T-helper 1 cell (primary cell): Measurements from ENCODE around the gene TGFBRAP1.
A peak's percentile ranks its signal among the peaks of the same experiment; 100 is the strongest.

ENCODE experiments used
- DNase-seq, 5 donors: peaks; one replicate each; pipeline ENCODE4 v3.0.0-alpha.2; 2012 to 2020
- total RNA-seq, 4 donors: gene quantifications; one replicate each; lab custom pipeline; 2026; lab: John Stamatoyannopoulos, UW

The TGFBRAP1 gene, protein sequence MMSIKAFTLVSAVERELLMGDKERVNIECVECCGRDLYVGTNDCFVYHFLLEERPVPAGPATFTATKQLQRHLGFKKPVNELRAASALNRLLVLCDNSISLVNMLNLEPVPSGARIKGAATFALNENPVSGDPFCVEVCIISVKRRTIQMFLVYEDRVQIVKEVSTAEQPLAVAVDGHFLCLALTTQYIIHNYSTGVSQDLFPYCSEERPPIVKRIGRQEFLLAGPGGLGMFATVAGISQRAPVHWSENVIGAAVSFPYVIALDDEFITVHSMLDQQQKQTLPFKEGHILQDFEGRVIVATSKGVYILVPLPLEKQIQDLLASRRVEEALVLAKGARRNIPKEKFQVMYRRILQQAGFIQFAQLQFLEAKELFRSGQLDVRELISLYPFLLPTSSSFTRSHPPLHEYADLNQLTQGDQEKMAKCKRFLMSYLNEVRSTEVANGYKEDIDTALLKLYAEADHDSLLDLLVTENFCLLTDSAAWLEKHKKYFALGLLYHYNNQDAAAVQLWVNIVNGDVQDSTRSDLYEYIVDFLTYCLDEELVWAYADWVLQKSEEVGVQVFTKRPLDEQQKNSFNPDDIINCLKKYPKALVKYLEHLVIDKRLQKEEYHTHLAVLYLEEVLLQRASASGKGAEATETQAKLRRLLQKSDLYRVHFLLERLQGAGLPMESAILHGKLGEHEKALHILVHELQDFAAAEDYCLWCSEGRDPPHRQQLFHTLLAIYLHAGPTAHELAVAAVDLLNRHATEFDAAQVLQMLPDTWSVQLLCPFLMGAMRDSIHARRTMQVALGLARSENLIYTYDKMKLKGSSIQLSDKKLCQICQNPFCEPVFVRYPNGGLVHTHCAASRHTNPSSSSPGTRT
- total RNA-seq = 47.1 to 61.6 (median 51.9) reads per million in 4 donors

DNA sequence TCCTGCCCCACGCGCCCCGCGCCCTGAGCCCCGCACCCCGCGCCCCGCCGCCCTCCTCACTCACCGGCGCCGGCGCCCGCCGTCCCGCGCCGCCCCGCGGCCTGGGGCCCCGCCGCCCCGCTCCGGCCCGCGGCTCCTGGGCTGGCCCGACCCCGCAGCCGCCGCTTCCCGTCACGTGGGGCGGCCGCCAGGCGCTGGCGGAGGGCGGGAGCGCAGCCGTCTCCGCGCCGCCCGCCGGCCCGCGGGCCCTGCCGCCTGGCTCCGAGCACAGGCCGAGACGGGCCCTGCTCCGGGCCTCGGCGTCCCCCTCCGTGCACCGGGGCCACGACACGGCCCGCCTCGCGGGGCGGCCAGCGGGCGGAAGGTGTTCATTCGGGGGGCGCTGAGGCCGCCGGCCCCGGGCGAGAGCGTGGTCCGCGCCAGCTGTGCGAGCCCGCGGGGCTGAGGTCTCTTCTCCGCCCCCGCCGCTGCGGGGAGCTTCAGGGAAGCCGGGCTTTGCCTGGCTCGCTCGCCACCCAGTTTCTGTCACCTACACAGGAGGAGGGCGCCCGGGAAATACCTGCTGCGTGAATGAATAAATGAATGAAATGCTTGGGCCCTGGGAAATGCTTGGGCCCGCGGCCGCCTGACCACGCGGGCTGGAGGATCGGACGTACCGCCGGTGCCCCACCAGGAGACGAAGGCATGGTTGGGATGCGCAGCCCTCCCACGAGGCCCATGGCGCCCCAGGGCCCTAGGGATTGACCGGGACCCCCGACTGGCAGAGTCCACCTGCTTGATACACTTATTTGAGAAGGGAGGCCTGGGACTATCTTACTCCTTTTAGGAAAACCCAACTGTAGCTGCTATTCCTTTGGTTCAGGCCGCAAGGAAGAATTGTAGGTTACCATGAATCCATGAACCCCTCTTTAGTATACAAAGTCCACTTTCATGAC, at the start of gene TGFBRAP1:
Gene TGFBRAP1, minus strand, starts transcription at position 175 of the 935 bp plus-strand sequence. CDS start 21,434 bp downstream, outside the sequence.
- peak; percentile 38 to 67 (median 42) for DNase-seq

DNA sequence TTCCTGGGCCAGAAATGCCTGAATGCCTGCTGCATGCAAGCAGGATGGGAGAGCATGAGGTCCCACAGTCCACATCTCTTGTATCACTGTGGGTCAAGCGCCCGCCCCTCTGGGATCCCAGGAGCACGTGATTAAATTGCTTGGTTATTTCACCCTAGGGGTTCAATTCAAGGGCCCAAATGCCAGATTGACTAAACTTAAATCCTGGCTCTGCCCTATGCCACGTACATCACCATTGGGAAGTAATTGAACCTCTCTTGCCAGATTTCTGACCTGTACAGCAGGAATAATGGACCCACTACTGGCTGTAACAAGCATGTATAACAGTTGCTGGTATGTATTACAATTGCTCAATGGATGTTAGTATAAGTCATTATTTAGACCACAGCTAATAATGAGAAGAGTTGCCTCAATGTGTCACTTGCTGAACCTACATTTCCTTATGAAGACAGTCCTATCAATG, 49.4 kb upstream of the TGFBRAP1 start:
- DNase-seq = no peak

DNA sequence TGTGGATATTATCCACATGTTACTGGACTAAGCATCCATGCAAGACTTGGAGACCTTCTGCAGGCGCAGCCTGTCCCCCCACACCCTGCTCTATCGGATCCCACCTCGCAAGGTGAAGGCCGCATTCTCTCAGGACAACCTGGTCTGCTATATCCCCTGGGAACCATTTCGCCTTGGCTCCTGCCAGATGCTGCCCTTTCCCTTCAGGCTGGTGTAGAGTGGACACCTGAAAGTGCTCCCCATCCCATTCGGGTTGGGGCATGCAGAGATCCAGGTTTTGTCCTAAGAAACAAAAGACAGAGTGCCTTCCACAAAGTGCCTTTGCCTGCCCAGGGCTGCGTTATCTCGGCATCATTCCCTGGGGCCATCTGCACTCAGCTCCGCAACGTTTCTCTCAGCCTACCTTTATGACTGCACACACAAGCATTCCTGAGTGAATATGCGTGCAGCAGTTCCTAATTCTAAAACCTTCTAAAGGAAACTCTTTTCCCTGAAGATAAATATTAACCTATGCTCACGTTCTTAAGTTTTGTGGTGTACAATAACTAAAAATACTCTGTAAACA, 48.8 kb upstream of the TGFBRAP1 start:
- no peak for DNase-seq

DNA sequence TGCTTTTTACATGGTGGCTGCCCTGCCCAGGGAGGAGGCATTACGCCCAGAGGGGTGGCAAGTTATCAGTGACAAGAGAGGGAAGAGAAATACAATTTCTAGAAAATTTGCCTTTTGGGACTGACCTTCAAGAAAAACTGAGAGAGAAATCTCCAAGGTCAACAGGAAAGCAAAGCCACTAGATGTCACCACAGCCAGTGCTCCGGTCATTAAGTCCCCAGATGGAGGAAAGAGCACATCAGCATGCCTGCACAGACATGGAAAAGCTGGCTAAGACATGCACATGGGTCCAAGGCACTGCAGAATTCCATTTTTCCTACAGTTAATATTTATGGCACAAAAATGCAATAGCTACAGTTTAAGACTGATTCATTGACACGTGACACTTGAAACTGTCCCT, 48.3 kb upstream of the TGFBRAP1 start:
- no peak for DNase-seq

DNA sequence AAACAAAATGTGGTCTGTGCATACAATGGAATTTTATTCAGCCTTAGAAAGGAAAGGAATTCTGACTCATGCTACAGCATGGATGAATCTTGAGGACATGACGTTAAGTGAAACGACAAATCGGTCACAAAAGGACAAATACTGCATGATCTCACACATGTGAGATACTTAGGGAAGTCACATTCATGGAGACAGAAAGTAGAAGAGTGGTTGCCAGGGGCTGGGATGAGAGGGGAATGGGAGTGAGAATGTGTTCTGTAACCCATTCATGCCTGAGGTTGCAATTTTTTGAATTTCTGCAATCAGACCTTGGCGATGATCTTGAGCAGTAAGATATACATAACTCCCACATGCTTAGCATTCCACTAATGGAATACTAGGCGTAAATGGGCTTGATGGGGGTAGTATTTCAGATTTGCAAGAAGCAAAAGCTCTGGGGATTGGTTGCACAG, 47.3 kb upstream of the TGFBRAP1 start:
- DNase-seq = no peak

DNA sequence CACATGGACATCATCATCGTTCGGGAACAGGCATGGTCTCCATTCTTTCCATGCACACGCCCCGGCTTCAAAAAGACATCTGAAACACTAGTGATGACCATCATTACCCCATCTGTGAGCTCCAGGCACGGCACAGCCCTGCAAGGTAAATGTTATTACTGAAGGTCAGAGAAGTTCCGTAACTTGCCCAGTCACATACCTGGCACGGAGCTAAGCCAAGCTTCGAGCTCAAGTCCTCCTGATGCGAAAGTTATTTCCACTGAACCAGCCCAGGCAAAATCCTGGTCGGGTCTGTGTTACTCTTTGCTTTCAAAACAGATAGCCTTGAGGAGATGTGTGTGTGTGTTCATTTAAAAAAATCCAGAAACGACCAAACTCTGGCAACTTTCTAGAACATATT, 46.5 kb upstream of the TGFBRAP1 start:
- DNase-seq = no peak

DNA sequence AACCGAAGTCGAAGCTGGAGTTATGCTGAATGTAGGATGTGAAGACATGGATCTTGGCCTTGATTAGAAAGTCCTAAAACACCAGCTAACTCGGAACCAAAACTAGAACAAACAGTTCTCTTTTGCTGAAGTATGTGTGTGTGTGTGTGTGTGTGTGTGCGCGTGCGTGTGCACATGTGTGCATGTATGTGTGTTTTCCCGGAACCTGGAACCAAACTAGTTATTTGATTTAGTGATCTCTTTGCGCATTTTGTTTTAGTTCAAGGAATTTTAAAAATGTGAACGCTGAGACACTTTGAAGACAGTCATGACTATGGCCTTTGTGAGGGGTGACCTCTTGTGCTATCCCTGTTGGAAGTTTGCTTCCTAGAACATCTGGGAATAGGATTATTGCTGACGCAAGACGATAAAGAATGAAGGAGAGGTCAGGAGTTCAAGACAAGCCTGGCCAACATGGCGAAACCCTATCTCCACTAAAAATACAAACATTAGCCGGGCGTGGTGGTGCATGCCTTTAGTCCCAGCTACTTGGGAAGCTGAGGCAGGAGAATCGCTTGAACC, 45.5 kb upstream of the TGFBRAP1 start:
- DNase-seq = no peak

DNA sequence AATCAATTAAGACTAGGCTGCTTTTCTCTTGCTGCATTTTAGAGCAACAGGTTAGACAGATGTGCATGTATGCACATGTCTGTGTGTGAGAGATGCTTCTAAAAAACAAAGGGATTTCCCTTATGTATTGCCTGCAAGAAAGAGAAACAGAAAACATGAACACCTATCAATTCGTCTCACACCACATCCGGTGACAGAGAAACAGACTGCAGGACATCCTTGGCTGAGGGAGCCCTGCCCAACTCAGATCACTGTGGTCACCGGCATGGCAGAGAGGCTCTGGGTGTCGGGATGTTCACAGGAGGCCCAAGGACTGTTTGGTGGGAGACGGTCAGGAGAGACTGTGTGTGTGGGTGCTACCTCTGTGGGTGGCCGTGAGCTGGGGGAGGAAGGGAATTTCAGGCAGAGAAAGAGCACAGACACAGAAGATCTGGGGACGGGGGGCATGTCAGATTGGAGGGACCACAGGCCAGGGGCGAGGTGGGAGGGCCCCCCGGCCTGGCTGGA, 44.4 kb upstream of the TGFBRAP1 start:
- peak in 2 of 5 donors; percentile 4 to 76 for DNase-seq

DNA sequence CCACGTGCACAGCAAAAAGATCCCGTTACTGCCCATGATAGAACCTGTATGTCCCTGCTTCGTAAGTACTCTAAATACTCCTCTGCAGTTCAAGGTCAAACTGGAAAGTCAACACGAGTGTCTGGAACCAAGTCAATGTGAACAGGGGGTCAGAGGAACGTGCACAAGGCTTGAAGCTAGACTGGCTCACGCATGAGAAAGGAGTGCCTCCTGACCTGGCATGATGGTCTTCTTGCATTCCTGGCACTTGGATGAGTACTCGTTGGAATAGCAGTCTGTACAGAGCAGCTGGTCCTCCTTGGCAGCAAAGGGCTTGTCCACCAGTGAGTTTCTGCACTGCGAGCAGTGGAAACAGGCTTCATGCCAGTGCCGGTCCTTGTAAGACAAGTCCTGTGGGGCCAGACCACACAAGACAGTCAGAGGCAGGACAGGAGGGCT, 43.8 kb upstream of the TGFBRAP1 start:
- no peak for DNase-seq

DNA sequence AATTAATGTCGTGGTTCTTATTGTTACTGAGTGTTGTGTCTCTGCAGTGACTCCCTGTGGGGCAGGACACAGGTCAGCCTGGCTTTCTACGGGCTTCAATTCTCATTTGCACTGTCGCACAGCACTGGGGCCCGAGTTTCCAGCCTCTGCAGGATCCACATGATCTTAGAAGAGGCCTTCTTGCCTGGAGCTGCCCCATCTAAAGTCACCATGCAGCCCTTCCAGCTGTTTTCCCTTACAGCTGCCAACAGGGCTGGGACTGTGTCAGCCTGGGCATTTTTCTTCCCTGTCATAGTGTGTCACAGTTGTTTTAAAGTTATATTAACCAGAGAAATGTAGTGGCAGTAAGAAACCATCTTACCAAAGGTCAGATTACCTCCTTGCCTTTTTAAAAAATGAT, 42.3 kb upstream of the TGFBRAP1 start:
- DNase-seq = no peak

DNA sequence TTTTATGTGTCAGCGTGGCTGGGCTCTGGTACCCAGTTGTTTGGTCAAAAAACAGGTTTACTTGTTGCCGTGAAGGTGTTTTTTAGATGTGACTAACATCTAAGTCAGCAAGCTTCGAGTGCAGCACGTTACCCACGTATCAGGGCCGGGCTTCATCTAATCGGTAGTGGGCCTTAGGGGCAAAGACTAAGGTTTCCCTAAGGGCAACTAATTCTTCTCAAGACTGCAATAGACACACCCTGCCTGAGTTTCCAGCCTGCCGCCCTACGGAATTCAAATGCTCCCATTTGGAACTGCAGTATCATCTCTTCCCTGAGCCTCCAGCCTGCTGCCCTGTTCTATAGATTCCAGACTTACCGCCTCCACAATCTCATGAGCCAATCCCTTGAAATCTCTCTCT, 41.6 kb upstream of the TGFBRAP1 start:
- DNase-seq = no peak

DNA sequence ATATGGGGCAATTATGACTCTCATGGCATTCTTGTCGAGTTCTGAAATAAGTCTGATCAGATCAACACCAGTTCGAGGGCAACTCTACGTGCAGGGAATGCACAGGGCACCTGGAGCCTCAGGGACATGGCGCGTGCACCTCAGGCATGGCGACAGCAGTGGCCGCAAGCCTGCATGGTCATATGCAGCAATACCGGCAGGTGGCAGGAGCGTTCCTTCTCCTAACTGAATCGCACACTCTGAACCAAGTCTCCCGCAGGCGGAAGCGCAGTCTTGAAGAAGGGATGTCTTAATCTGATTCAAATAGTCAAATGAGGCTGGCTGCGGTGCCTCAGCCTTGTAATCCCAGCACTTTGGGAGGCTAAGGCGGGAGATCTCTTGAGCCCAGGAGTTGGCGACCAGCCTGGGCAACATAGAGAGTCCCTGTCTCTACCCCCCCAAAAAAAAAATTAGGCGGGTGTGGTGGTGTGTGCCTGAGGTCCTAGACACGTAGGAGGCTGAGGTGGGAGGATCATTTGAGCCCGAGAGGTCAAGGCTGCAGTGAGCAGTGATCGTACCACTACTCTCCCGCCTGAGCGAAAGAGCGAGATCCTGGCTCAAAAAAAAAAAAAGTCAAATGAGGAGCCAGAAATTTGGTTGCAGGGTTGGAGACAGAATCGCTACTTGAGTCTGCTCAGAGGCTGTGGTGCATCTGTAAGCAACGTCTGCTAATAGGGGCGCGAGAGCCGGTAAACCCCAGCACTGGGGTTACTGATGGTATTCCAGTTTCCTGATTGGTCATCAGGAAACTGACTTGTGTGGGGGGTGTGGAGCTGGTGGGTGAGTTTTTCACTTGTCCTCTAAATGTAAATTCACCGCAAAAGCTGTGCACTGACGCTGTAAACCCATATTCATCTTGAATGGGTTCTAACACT, 40.5 kb upstream of the TGFBRAP1 start:
- DNase-seq = peak; percentile 59 to 82 (median 77)

DNA sequence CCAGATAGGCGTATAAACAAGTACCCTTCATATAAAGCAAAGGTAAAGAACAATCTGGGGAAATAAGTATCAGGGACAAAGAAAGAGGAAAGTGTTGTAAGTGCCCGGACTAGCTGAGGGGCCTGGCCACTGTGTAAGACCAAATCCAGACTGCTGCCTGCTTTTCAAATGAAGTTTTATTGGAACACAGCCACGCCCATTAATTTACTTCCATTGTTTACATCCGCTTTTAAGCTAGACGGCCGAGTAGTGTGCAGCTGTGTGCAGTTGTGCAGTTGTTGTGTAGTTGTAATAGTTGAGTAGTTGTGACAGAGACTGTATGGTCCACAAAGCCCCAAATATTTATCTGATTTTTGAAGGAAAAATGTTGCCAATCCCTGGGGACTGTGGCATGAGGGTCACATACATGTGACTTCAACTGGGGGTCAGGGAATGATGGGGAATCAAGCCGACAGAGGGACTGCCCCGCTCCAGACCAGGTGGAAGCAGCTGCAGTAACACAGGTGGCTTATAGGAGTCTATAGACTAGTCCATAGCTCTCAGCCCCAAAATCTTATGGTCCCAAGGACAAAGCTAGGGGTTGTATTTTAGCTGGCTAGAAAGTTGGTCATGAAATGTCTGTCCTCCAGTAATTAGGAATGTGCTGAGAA, 39.3 kb upstream of the TGFBRAP1 start:
- DNase-seq = no peak

DNA sequence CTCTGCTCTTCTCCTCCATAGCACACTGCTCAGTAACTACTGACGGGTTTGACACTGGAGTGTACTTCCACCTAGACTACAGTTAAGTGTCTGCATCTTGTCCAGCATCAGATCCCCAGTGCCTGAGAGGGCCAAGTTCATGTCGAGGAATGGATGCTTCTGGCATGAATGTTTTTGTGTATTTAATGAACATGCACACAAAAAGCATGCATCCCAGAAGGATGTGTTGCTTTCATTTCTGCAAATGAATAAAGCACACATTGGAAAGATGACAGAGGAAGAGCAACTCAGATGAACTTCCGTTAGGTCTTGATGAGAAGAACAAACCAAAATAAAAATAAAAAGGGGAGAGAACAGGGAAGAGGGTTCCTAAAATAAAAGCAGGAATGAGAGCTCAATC, 35.7 kb upstream of the TGFBRAP1 start:
- DNase-seq = no peak

DNA sequence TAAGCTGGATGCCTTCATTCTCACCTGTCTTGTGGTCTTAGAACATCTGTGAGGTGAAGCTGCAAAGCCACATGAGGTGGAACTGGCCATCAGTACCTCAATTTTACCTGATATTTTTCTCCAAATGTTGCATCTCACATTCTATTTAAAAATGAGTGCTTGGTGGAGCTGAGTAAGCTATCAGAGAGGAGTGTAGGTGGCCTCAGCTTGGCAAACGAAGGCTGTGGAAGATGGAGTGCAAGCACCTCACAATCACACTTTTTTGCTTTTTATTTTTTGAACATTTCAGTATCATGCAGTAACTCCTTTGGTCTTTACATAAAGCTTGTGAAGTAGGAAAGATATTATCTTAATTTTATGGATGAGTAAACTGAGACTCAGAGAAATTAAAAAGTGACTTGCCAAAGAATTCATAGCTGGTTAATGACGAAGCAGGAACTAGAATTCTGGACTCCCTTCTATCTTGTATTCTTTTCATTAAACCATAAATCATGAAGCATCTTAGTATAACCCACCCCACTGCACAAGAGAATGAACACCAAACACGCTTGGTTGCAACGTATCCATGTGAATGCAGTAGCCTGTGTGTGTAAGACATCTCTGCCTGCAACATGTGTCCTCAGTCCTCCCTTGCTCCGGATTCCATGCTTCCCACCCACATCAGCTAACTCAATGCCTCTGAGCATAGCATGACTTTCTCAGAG, 35.1 kb upstream of the TGFBRAP1 start:
- DNase-seq = no peak

DNA sequence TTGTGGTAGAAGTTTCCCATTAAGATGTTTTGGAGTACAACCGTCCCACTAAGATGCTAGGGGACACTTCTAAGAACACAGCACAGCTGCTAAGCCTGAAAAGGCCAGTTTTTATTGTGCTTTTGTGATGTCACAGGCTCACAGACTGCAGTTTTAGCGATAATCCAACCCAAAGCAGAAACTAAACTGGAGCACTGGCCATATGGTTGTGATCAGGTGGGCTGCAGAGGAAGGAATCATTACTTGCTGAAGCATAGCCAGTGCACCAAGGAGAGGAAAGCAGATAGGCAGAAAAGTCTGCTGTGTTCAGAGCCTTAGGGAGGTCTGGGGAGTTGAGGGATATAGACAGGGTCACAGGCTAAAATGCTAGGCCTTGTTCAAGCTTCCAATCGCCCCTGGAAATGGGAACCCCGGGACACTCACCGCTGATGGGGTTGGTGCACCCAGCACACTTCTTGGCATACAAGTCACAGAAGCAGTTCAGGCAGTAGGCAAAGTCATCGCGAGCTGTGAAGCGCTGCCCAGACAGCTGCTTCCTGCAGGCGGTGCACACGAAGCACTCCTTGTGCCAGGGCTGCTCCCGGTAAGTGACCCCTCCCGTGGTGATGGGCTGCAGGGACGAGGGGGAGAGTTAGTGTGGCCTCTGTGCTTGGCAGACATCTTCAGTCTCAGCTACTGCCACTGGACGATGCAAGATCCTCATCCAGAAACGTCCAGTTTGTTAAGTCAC, 33.5 kb upstream of the TGFBRAP1 start:
- no peak for DNase-seq

DNA sequence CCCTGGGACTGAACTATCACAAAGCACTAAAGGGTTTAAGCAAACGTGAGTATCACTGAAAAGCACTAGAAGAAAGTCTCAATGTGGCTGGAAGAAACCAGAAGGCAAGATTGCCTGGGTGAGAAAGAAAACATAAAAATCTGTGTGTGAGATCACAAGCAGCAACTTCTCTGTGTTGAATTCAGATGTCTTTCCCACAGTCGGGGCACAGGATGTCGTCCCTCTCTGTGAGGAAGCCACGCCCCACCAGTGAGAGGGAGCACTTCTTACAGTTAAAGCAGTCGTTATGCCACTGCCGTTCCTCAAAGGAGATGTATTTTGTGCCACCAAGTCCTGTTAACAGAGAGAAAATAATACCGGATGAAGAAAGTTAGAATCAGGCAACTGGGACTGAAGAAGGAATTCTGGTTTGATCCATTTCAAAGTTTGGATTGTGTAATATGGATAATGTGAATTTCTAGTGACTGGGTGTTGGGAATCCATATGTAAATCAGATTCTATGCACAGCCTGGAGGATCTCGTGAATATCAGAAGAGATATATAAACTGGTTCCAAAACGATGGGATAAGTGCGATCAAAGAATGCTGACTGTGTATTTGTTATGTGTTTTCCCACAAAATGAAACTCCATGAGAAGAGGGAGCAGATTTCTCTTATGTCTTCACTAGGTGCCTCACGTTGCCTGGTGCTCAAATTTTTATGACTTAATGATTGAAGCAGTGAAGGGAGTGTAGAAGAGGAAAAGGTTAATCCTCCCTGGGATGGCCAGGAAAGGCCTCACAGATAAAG, 31.8 kb upstream of the TGFBRAP1 start:
- DNase-seq = peak in 2 of 5 donors; percentile 29 to 46
